ENCODE results near the gene MEST. TPM values are rescaled to one million over a fixed set of nuclear protein-coding genes. Genes with fewer than 3 reads are reported as not detected.
"Not testable (repeated sequence)": the region's sequence is repeated elsewhere in the genome, so short reads cannot be mapped to it uniquely, and the experiment has no call there.

The MEST gene
- total RNA-seq, 1 donor from 2014 or later = 57.5 TPM

DNA sequence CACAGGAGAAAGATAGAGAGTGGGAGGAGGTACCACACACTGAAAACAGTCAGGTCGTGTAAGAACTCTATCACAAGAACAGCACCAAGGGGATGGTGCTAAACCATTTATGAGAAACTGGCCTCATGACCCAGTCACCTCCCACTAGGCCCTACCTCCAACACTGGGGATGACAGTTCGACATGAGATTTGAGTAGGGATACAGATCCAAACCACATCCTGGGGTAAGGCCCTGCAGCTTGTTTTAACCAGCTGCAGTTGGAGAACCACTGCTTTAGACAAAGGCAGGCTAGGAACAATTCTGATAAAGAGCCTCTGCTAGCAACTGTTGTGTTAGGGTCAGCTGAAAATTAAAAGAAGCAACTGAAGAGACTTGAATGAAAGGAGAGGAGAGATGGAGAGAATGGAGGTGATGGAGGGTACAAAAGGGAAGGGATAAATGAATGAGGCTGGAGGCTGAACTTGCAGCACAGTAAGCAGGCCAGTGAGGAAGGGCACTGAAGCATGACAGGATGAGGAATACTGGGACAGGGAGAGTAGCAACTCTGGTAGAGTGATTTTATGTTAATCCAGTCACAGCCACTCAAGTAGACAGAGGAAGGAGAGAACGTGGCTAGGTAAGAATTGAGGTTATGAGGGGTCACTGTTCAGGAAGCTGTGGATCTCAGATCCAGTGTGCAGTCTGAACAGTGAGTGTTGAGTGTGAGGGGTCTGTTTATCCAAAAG lies 23.6 kb downstream of the MEST start:
- Histone ChIP-seq H3K27me3 (no peaks in the 10 kb centered on the region), H3K36me3 (peaks cover 15% of the 10 kb centered on the region), H3K4me1 (no peaks in the 10 kb centered on the region), H3K27ac (no peak overlapping the region), H3K4me3 (no peak overlapping the region), H3K9me3 (no peaks in the 10 kb centered on the region)
- TF ChIP-seq, protein P1, sequence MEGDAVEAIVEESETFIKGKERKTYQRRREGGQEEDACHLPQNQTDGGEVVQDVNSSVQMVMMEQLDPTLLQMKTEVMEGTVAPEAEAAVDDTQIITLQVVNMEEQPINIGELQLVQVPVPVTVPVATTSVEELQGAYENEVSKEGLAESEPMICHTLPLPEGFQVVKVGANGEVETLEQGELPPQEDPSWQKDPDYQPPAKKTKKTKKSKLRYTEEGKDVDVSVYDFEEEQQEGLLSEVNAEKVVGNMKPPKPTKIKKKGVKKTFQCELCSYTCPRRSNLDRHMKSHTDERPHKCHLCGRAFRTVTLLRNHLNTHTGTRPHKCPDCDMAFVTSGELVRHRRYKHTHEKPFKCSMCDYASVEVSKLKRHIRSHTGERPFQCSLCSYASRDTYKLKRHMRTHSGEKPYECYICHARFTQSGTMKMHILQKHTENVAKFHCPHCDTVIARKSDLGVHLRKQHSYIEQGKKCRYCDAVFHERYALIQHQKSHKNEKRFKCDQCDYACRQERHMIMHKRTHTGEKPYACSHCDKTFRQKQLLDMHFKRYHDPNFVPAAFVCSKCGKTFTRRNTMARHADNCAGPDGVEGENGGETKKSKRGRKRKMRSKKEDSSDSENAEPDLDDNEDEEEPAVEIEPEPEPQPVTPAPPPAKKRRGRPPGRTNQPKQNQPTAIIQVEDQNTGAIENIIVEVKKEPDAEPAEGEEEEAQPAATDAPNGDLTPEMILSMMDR (IDR thresholded peaks at IDR 0.05) = no peak
- ATAC-seq = no peak
- intact Hi-C loops (cut with DNase I) = no loop called here
- no peak for DNase-seq

DNA sequence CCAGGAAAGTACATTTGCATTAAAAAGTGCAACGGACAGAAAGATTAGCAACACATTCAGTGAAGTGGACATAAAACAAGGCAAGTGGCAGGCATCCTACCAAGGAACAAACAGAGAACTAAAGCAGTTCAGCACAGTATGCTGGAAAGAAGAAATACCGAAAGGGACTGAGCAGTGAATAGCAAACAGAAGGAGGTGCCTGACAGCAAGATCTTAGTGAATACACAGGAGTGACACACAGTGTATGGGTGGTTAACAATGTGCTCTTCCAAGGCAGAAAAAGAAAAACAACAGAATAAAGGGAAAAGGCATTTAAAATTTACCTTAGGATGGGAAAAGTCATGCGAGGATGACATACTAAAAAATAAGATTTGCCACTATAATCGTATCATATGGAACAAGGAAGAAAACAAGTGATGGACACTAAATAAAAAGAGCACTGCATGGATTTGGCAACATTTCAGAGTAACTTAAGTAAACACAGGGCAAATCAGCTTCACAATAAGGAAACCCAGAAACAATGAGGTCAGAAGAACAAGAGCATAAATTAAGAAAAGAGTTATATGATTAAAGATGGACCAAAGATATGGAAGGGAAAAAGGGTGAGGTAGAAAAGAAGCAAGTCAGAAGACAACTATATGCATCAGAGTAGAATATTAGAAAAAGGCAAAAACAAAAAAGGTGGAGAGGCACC lies 29.5 kb downstream of the MEST start:
- TF ChIP-seq, protein P1 (IDR thresholded peaks at IDR 0.05) = no peak
- Histone ChIP-seq H3K4me3 (no peak overlapping the region), H3K36me3 (no peaks in the 10 kb centered on the region), H3K4me1 (no peaks in the 10 kb centered on the region), H3K27ac (no peak overlapping the region), H3K9me3 (no peaks in the 10 kb centered on the region), H3K27me3 (no peaks in the 10 kb centered on the region)
- no peak for ATAC-seq
- intact Hi-C loops (cut with DNase I) = no loop called here
- no peak for DNase-seq

DNA sequence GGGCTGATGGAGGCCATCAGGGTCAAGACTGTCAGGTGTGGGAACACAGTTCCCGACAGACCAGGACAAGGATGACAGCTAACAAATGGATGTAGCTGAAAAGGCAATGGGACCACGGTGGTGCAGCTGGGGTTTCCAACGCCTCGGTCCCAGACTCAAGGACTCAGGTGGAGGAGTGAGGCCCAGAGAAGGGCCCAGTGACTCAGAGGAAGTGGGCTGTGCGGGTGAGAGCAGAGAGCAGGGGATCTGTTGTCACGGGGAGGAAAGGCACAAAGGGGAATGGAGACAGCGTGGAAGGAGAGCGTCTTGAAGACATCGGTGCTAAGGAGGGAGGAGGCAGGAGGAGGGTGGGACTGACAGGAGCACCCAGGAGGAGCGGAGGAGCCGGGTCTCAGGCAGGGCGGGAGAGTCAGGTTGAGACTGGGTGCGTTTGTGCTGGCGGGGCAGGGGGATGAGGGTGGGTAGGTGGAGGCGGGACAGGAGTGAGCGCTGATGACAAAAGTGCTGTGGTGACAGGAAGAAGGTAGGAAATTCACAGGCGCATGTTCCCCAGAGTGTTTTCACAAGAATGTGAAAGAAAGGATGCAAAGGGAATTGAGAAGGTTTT lies 31.7 kb downstream of the MEST start:
- ATAC-seq; H3K4me3 ChIP-seq; H3K36me3 ChIP-seq; H3K27ac ChIP-seq; H3K27me3 ChIP-seq; H3K9me3 ChIP-seq; DNase-seq; intact Hi-C loops (cut with DNase I); H3K4me1 ChIP-seq: not testable (repeated sequence)

DNA sequence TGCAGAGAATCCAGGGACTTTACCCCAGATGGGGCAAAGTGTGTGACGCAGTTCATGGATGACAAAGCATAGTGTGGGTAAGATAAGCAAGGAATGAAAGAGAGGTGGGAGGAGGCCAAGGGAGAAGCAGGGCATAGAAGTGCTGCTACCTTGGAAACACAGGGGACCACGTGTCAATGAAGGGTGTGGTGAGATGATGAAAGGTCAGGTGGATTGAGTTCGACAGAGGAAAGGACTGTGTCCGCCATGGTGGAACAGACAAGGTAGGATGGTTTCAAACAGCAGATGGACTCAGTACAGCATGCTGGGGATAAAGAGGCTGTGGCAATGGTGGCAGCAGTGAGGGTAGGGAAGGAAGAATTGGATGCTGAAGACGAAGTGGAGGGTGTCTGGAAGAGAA lies 32.7 kb downstream of the MEST start:
- H3K27me3 ChIP-seq = no peaks in the 10 kb centered on the region
- no peak overlapping the region for H3K4me3 ChIP-seq
- no peaks in the 10 kb centered on the region for H3K9me3 ChIP-seq
- no peaks in the 10 kb centered on the region for H3K36me3 ChIP-seq
- H3K27ac ChIP-seq = no peak overlapping the region
- no peaks in the 10 kb centered on the region for H3K4me1 ChIP-seq
- ATAC-seq = no peak
- TF ChIP-seq, protein P1 (IDR thresholded peaks at IDR 0.05) = no peak
- intact Hi-C loops (cut with DNase I) = no loop called here
- no peak for DNase-seq

DNA sequence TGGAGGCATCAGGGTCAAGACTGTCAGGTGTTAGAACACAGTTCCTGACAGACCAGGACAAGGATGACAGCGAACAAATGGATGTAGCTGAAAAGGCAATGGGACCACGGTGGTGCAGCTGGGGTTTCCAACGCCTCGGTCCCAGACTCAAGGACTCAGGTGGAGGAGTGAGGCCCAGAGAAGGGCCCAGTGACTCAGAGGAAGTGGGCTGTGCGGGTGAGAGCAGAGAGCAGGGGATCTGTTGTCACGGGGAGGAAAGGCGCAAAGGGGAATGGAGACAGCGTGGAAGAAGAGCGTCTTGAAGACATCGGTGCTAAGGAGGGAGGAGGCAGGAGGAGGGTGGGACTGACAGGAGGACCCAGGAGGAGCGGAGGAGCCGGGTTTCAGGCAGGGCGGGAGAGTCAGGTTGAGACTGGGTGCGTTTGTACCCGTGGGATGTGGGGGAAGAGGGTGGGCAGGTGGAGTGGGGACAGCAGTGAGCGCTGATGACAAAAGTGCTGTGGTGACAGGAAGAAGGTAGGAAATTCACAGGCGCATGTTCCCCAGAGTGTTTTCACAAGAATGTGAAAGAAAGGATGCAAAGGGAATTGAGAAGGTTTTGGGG lies 36.0 kb downstream of the MEST start:
- ATAC-seq; H3K4me3 ChIP-seq; H3K27me3 ChIP-seq; H3K27ac ChIP-seq; intact Hi-C loops (cut with DNase I); H3K4me1 ChIP-seq; DNase-seq; H3K9me3 ChIP-seq; H3K36me3 ChIP-seq: not testable (repeated sequence)

DNA sequence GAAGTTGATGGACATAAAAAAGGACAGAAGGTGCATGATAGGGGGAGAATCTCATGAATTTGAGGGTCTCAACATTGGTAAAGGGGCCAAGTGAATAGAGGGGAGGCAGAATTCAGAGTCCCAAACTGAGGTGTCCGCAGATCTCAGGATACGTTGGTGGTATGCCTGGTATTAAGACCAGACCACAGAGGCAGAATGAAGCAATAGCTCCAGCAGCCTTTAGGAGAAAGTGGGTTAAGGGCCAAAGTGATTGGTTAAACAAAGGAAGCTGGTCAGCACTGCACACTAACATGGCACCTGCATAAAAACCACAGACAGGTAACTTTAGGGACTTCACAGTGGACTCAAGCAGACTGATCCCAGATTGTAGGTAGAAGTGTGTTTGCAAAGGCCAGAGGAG lies 37.5 kb downstream of the MEST start:
- TF ChIP-seq, protein P1 (IDR thresholded peaks at IDR 0.05) = no peak
- H3K9me3 ChIP-seq = no peaks in the 10 kb centered on the region
- no peaks in the 10 kb centered on the region for H3K4me1 ChIP-seq
- no peak overlapping the region for H3K27ac ChIP-seq
- DNase-seq = no peak
- no peak overlapping the region for H3K4me3 ChIP-seq
- ATAC-seq = no peak
- no peaks in the 10 kb centered on the region for H3K36me3 ChIP-seq
- H3K27me3 ChIP-seq = no peaks in the 10 kb centered on the region
- intact Hi-C loops (cut with DNase I) = no loop called here

DNA sequence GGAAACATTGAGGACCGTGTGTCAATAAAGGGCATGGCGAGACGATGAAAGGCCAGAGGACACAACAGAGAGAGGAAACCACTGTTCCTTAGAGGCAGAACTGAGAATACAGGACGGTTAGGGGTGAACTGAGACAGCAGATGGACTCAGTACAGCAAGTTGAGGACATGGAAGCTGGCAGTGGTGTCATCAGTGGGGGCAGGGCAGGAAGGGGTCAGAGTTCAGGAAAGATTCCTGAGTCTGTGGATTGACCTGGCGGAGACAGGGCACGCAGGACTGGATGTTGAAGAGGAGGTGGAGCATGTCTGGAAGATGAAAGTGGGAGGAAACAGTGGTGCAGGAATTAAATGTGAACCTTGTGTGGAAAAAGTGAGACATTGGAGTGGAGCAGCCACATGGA lies 46.0 kb downstream of the MEST start:
- H3K36me3 ChIP-seq; H3K9me3 ChIP-seq; intact Hi-C loops (cut with DNase I); DNase-seq; H3K27me3 ChIP-seq; ATAC-seq; H3K4me1 ChIP-seq; H3K4me3 ChIP-seq; H3K27ac ChIP-seq: not testable (repeated sequence)

DNA sequence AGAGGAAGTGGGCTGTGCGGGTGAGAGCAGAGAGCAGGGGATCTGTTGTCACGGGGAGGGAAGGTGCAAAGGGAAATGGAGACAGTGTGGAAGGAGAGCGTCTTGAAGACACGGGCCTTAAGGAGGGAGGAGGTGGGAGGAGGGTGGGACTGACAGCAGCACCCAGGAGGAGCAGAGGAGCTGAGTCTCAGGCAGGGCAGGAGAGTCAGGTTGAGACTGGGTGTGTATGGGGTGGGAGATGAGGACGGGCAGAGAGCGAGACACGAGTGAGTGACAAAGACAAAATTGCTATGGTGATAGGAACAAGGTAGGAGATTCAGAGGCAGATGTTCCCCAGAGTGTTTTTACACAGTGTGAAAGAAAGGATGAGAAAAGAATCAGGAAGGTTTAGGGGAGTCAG lies 49.4 kb downstream of the MEST start:
- H3K4me1 ChIP-seq; intact Hi-C loops (cut with DNase I); H3K9me3 ChIP-seq; H3K27ac ChIP-seq; ATAC-seq; DNase-seq; H3K36me3 ChIP-seq; H3K4me3 ChIP-seq; H3K27me3 ChIP-seq: not testable (repeated sequence)

DNA sequence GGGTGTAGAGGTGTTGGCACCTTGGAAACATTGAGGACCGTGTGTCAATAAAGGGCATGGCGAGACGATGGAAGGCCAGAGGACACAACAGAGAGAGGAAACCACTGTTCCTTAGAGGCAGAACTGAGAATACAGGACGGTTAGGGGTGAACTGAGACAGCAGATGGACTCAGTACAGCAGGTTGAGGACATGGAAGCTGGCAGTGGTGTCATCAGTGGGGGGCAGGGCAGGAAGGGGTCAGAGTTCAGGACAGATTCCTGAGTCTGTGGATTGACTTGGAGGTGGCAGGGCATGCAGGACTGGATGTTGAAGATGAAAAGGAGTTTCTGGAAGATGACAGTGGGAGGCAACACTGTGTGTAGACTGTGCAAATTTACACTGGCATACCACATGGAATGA lies 50.4 kb downstream of the MEST start:
- H3K27ac ChIP-seq; H3K4me3 ChIP-seq; H3K4me1 ChIP-seq; intact Hi-C loops (cut with DNase I); H3K9me3 ChIP-seq; DNase-seq; ATAC-seq; H3K36me3 ChIP-seq; H3K27me3 ChIP-seq: not testable (repeated sequence)
